ENCODE measurements around the gene ZAP70.
"Not testable (repeated sequence)": the region's sequence is repeated elsewhere in the genome, so short reads cannot be mapped to it uniquely, and the experiment has no call there.

Gene ZAP70

DNA sequence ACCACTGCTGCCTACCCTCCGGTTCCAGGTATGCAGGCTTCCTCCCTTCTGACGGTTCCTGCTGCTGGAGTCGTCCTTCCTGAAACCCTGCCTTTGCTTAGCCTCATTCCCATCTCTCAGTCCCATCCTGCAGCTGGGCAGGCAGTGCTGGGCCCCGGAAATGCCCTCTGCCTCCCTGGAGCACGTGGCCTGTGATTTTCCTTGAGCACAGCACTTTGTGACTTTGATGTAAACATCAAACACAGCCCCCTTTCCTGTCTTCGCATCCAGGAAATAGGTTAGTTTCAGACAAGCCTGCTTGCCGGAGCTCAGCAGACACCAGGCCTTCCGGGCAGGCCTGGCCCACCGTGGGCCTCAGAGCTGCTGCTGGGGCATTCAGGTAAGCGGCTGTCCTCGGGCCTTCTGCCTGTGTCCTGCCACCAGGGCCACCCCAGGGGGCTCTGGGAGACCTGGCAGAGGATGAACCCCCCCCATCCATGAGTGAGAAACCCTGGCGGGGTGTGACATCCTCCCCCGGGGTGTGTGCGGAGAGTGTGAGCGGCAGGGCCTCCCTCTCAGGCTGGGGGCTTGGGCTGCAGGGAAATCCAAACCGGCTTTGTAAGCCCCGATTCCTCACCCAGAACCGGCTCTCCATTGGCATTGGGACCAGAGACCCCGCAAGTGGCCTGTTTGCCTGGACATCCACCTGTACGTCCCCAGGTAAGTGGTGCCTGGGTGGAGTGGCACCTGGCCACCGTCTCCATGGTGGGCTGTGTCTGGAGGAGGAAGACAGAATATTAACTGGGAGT, at the start of gene ZAP70:
Gene ZAP70, plus strand, starts transcription at position 281 of the 788 bp plus-strand sequence. CDS start 10,461 bp downstream, outside the sequence.
- no peak for DNase-seq (ENCODE audit: low spot score)

DNA sequence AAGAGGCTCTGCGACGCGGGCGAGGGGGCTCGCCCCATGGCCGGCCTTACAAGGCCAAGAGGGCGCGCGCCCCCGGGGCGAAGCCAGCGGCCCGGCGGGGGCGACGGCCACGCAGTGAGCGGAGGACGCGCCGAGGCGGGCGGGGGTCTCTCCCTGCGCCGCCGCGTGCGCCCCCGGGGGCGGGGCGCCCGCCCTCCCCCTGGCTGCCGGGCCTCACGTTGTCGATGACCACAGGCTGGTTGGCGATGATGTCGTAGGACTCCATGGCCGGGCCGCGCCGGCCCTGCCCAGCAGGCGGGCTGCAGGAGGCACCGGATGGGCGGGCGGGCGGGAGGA, 49.8 kb upstream of the ZAP70 start:
- no peak for DNase-seq (ENCODE audit: low spot score)

GRCh38 chr2:97663962-97664635, 49.3 kb upstream of the ZAP70 start, which contains the start of gene ACTR1B:
Gene ACTR1B, minus strand, starts transcription at chr2:97664044. Its CDS starts 154 bp downstream, at chr2:97663890.
- peak; percentile 97 for DNase-seq (ENCODE audit: low spot score)

DNA sequence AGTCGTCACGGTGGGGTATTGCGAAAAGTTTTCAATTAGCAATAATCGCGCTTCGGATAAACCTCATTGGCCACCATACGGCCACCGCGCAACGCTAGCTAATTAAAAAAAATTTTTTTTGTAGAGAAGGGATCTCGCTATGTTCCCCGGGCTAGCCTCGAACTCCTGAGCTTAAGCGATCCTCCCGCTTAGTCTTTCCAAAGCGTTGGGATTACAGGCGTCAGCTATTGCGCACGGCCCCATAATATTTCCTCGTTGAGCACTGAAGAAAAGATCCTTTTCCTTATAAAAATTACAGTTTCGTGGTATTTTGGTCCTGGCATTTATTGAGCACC, 48.8 kb upstream of the ZAP70 start:
- DNase-seq (ENCODE audit: low spot score), result peak; percentile 17

- DNase-seq (ENCODE audit: low spot score), result no peak
Observed at GRCh38 chr2:97669448-97669847, 43.9 kb upstream of the ZAP70 start, which contains the start of gene C2orf92. Gene C2orf92, plus strand, starts transcription at chr2:97669713. Its CDS starts 76 bp downstream, at chr2:97669789.

DNA sequence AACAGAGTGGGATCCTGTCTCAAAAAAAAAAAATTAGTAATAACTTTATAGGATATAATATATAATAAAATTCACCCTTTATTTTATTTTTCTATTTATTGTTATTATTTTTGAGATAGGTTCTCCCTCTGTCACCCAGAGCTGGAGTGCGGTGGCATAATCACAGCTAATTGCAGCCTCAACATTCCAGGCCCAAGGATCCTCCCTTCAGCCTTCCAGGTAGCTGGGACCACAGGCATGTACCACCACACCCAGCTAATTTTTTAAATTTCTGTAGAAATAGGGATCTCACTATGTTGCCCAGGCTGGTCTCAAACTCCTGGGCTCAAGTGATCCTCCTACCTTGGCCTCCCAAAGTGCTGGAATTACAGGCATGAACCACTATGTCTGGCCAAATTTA, 42.9 kb upstream of the ZAP70 start:
- no peak for DNase-seq (ENCODE audit: low spot score)

DNA sequence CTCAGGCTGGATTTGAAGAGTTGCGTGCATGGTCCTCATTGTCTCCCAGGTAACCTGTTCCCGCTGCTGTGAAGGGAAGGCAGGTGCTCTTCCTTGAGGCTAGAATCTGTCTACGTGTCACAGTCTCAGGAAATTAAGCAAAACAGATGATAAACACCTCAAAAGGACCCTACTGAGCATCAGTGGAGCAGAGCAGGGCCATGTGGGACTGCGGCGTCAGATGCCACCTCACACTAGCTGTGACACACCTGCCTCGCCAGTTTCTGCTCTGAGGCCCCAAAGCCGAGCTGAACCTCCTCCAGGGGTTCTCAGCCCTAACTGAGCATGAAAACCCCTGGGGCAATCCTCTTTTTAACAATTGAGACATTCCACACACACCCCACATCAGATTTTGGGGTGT, 41.9 kb upstream of the ZAP70 start:
- no peak for DNase-seq (ENCODE audit: low spot score)

DNA sequence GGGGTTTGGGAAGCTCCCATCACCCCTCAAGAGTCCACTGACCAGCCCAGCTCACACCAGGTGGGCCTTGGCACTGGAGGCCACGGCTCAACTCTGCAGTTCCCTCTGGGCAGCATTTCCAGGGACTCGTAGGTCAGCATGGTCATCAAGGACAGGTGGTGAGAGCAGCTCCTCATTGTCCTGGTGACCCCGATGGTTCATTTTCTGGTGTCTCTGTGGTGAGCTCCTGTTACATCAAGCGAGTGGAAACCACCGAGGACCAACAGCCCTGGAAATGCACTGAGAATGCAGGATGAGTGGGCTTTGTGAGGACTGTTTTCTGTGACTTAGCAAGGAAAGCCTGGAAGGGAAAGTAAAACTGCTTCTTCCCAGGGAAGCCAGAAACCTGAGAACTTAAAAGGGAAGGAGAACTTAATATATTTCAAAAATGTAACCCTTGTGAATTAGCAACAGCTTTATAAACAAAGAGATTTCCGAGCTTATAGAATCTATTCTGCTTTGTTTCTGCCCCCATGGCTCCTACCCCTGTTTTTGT, 40.7 kb upstream of the ZAP70 start:
- DNase-seq (ENCODE audit: low spot score), result not testable (repeated sequence)

GRCh38 chr2:97673182-97673914, 40.0 kb upstream of the ZAP70 start:
- no peak for DNase-seq (ENCODE audit: low spot score)

- no peak for DNase-seq (ENCODE audit: low spot score)
Observed at GRCh38 chr2:97673915-97674283, 39.5 kb upstream of the ZAP70 start.

- DNase-seq (ENCODE audit: low spot score), result no peak
Observed at GRCh38 chr2:97675430-97676113, 37.8 kb upstream of the ZAP70 start.

DNA sequence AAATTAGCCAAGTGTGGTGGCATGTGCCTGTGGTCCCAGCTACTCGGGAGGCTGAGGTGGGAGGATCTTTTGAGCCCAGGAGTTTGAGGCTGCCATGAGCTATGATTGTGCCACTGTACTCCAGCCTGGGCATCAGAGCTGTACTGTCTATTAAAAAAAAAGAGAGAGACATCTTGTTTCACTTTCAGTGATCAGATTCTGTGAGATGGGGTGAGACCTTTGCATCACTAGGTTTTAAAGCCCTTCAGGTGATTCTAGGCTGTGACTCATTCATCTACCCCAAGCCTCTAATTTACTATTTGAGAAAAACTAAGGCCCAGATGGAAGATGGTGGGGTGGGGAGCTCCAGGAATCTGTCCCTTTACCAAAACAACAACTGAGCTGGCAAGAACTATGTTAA, 36.8 kb upstream of the ZAP70 start:
- DNase-seq (ENCODE audit: low spot score), result no peak

- no peak for DNase-seq (ENCODE audit: low spot score)
Observed at GRCh38 chr2:97677480-97677879, 35.9 kb upstream of the ZAP70 start.

- DNase-seq (ENCODE audit: low spot score), result no peak
Observed at GRCh38 chr2:97678298-97678697, 35.1 kb upstream of the ZAP70 start.

DNA sequence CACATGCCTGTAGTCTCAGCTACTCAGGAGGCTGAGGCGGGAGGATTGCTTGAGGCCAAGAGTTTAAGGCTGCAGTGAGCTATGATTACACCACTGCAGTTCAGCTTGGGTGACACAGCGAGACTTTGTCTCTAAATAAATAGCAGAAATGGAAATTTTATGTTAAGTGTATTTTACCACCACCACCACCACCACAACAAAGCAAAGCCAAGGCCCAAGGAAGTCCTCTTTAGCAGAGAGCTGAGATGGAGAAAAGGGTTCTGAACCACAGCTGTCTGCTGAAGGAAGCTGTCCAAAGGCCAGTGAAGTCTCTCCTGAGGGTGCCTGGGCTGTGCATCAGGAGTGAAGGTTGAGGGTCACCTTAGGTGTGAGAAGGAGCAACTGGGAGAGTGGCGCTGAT, 26.1 kb upstream of the ZAP70 start:
- not testable (repeated sequence) for DNase-seq (ENCODE audit: low spot score)

DNA sequence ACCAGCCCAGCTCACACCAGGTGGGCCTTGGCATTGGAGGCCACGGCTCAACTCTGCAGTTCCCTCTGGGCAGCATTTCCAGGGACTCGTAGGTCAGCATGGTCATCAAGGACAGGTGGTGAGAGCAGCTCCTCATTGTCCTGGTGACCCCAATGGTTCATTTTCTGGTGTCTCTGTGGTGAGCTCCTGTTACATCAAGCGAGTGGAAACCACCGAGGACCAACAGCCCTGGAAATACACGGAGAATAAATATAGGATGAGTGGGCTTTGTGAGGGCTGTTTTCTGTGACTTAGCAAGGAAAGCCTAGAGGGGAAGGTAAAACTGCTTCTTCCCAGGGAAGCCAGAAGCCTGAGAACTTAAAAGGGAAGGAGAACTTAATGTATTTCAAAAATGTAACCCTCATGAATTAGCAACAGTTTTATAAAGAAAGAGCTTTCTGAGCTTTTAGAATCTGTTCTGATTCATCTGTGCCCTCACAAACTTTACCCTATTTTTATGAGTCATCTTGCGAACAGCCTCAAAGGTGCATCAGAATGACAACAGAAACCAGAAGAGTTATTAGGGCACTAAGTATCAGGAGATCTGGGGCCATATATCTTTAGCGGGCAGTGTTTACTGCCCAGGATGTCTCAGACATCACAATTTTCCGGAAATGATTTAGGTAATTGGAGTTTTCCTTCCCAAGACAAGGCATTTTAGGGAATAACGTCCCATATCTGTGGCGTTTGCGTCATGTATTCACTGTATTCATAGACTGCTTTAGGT, 25.1 kb upstream of the ZAP70 start:
- no peak for DNase-seq (ENCODE audit: low spot score)

GRCh38 chr2:97691166-97691565, 22.2 kb upstream of the ZAP70 start:
- DNase-seq (ENCODE audit: low spot score), result no peak

DNA sequence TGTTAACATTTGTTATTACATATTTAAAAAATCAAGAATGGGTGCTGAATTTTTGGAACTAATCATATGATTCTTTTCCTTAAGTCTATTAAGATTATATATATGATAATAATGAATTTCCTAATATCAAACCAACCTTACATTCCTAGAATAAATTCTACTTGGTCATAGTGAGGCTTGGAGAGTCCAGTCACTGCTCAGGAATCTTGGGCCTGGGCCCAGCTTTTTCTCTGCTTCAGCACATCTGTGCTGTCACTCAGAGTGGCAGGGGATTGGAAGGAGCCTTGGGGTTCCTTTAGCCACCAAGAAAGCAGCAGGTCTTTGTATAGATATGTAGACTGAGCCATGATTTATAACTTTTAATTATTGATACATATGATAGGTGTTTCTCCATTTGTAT, 19.9 kb upstream of the ZAP70 start:
- DNase-seq (ENCODE audit: low spot score), result no peak

DNA sequence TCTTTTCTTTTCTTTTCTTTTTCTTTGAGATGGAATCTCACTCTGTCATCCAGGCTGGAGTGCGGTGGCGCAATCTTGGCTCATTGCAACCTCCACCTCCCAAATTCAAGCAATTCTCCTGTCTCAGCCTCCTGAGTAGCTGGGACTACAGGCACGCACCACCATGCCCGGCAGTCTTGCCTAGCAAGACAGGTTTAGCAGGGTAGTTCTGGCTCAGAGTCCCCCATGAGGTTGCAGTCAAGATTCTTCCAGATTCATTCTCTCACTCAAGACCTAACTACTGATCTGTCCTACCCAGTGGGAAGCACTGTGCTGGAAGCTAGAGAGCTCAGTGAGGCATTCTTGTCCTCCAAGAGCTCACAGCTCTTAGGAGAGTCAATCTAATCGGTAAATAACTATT, 17.6 kb upstream of the ZAP70 start:
- DNase-seq (ENCODE audit: low spot score), result no peak

DNA sequence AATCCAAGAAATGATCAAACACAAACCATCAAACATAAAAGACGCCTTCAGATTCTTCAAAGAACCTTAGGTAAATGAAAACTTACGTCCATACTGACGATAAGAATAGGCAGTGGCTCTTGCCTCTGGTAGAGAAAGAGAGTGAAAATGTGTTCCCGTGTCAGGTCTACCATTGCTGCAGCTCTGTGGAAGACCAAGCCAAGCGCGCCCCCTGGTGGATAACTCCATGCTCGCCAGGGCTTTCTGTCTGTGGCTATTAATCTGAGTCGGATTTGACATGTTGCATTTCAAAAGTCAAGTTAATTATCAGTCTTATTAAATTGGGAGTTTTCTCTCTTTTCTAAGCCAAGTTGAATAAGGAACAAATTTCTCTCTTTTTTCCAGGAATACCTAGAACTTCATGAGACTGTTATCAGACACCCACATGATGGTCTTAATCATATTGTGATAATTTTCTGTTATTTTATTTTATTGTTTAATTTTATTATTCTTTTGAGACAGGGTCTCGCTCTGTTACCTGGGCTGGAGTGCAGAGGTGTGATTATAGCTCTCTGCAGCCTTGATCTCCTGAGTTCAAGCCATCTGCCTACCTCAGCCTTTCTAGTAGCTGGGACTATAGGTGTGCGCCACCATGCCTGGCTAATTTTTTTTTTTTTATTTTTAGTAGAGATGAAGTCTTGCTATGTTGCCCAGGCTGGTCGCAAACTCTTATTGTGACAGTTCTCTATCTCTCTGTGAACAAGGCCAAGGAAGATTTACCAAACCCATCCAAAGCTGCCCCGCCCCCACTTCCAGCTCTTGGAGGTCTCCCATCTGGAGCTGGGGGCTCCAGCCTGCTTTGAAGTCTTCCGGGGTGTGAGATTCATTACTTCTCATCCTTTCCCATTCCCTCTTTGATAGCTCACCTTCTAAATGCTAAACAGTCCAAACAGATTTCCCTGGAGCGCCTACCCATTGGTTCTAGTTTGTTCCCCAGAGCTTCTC, 15.8 kb upstream of the ZAP70 start:
- peak; percentile 86 for DNase-seq (ENCODE audit: low spot score)
